Vagina (tissue), 2 donors: ENCODE data around the gene OR10X1.

ENCODE experiments used
- CTCF ChIP-seq, 3 experiments: fragments of 450-650 bp in 2 of 3; fragments of 200-600 bp in 1 of 3; sonication (generic) in 1 of 3; IDR thresholded peaks; one replicate each; pipeline ENCODE4 v1.5.1; 2017 to 2019; ENCODE audit warnings: antibody characterized with exemption in 3 of 3, mild to moderate bottlenecking in 2 of 3, moderate library complexity in 2 of 3
- POLR2AphosphoS5 ChIP-seq, 2 donors: sonication (generic); formaldehyde crosslinking; IDR thresholded peaks; one replicate each; pipeline ENCODE4 v1.9.0; 2017; ENCODE audit warnings: antibody characterized with exemption in 2 of 2, mild to moderate bottlenecking in 2 of 2, low read depth in 1 of 2; ENCODE audit not compliant: insufficient read depth in 1 of 2

GRCh38 chr1:158613764-158614163 is 34.1 kb upstream of the OR10X1 start:
- TF ChIP-seq POLR2AphosphoS5 (IDR thresholded peaks at IDR 0.05; ENCODE audit: insufficient read depth in 1 of 2, low read depth in 1 of 2) (no peak), CTCF (IDR thresholded peaks at IDR 0.05) (no peak)
